Activated T-helper 1 cell treated with Interleukin-2 at 50 U/mL for 16 hours (primary cell): ENCODE data around the gene CDC16.
"Not testable (repeated sequence)": the region's sequence is repeated elsewhere in the genome, so short reads cannot be mapped to it uniquely, and the experiment has no call there.

Source experiments
- DNase-seq: peaks from one replicate; pipeline ENCODE4 v3.0.0-alpha.2; 2020; ENCODE audit warnings: low read depth

Gene CDC16, protein sequence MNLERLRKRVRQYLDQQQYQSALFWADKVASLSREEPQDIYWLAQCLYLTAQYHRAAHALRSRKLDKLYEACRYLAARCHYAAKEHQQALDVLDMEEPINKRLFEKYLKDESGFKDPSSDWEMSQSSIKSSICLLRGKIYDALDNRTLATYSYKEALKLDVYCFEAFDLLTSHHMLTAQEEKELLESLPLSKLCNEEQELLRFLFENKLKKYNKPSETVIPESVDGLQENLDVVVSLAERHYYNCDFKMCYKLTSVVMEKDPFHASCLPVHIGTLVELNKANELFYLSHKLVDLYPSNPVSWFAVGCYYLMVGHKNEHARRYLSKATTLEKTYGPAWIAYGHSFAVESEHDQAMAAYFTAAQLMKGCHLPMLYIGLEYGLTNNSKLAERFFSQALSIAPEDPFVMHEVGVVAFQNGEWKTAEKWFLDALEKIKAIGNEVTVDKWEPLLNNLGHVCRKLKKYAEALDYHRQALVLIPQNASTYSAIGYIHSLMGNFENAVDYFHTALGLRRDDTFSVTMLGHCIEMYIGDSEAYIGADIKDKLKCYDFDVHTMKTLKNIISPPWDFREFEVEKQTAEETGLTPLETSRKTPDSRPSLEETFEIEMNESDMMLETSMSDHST

GRCh38 chr13:114234645-114235421, at the start of gene CDC16:
Gene CDC16 (plus strand): TSS chr13:114234897. CDS start chr13:114235085, 188 bp downstream.
- peak; percentile 80 for DNase-seq

DNA sequence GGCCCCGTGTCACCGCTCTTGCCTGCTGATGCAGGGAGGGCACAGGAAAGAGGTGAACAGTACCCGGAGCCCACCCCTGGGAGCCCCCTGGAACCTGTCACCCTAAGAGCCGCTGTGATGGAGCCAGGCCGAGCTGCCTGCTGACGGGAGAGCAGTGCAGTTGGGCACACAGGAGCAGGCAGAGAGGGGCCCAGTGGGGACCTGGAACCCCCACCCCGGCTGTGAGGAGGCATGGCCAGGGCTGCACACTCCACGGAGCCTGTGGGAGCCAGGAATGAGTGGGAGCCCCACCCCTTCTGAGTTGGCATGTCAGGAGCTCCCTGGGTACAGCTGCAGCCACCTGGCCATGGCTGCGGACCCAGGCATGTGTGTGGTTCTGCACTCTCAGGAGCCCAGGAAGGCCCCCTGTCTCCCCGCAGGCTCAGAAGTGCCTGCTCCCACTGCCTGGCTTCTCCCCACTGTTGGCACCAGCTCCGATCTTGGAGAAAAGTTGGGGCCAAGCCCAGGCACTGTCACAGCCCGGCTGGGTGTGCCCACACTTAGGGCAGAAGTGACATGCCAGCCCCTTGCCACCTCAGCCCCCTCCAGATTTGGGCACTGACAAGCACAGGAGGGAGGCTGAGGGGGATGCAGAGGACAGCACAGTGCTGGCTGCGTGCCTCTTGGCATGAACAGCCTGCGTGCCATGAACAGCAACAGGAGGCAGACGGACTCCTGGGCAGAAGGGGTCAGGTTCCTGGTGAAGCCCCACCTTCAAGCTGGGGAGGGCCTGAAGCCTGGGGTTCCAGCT, 49.3 kb upstream of the CDC16 start:
- no peak for DNase-seq

- no peak for DNase-seq
Observed at GRCh38 chr13:114194853-114195252, 39.8 kb upstream of the CDC16 start.

GRCh38 chr13:114196629-114197028, 38.1 kb upstream of the CDC16 start:
- no peak for DNase-seq

GRCh38 chr13:114198556-114198955, 36.1 kb upstream of the CDC16 start:
- DNase-seq = no peak

- not testable (repeated sequence) for DNase-seq
Observed at GRCh38 chr13:114199526-114199925, 35.2 kb upstream of the CDC16 start.

DNA sequence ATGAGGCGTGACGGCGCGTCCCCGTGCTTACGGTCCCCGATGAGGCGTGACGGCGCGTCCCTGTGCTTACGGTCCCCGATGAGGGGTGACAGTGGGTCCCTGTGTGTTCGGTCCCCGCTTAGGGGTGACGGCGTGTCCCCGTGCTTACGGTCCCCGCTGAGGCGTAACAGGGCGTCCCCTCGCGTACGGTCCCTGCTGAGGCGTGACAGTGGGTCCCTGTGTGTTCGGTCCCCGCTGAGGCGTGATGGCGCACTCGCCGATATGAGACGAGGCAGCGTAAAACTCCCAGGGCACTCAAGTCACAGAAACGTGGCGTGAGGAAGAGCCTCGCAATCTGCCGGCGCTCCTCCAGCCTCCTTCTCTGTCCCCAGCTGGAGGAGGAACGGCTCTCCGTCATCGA, 34.7 kb upstream of the CDC16 start:
- no peak for DNase-seq

DNA sequence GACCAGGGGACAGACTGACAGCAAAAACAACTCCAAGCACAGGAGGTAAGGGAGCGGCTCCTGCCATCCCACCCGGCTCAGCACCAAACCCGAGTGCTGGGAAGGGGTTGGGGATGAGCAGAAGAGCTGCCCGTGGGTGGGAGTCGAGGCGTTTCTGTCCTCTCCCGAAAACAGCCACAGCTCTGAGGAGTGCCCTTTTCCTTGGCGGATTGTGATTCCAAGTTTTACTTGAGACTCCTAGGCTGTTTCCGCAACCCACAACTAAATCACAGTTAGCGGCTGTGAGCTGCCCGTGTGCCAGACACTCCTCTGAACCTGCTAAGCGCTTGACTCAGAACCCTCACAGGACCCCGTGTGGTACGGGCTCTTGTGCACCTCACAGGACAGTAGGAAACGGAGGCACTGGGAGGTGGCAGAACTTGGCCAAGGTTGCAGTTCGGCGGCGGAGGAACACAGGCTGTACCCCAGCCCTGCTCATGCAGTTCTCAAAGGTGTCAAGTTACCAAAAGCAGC, 34.2 kb upstream of the CDC16 start:
- no peak for DNase-seq

- no peak for DNase-seq
Observed at GRCh38 chr13:114202581-114202980, 32.1 kb upstream of the CDC16 start.

DNA sequence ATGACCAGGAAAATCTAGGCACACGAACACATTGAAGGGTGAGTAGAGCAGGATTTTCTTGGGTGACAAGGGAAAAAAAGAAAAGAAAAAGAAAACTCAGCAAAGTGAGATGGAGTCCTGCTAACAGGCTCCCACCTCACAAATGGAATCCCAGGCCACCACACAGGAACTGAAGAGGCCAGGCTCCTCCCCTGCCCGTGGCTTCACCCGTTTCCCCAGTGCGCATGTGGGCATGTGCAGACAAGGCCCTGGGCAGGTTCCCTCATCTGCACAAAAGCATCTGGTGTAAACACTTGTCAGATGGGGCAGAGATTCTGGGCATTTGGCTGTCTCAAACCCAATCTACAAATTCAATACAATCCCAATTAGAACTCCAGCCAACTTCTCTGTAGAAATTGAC, 31.2 kb upstream of the CDC16 start:
- no peak for DNase-seq

DNA sequence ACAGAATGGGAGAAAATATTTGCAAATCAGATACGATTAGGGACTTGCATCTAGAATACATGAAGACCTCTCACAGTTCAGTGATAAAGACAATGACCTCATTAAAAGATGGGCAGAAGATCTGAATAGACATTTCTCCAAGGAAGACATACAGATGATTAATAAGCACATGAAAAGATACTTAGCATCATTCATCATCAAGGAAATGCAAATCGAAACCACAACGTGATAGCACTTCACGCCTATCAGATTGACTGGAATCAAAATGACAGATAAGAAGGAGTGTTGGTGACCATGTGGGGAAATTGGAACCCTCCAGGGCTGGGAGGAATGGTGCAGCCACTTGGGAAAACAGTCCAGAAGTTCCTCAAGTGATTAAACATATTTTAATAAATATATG, 29.8 kb upstream of the CDC16 start:
- DNase-seq = no peak

- no peak for DNase-seq
Observed at GRCh38 chr13:114208134-114208533, 26.6 kb upstream of the CDC16 start.

DNA sequence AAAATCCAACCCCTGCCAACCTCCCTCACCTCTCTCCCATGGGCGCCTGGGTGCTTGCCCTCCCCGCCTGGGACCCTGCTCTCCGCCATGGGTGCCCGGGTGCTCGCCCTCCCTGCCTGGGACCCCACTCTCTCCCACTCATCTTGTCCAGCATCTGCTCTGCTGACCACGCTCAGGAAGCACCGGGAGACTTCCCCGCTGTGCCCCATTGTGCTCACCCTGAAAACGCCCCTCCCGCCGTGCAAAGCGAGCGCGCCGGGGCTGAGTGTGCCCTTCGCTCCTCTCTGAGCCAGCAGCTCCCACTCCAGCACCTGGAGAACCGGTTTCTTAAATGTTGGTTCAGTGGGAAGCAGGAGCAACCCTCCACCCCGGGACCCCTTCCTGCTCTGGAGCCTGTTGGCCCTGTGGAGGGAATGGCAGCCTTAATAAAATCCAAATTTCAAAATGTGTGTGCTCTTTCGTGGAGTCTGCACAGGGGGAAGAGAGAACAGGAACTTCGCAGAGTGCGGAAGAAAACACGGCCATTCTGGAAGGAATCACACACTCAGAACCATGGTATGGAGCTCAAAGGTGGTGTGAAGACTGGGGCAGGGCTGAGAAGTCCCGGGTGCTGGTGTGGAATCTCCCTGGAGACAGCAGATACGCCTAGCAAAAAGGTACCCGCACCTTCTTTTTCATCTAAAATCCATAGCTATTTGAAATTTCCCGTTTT, 23.1 kb upstream of the CDC16 start:
- DNase-seq = no peak

- no peak for DNase-seq
Observed at GRCh38 chr13:114212158-114212495, 22.6 kb upstream of the CDC16 start.

GRCh38 chr13:114213980-114214379, 20.7 kb upstream of the CDC16 start:
- no peak for DNase-seq

DNA sequence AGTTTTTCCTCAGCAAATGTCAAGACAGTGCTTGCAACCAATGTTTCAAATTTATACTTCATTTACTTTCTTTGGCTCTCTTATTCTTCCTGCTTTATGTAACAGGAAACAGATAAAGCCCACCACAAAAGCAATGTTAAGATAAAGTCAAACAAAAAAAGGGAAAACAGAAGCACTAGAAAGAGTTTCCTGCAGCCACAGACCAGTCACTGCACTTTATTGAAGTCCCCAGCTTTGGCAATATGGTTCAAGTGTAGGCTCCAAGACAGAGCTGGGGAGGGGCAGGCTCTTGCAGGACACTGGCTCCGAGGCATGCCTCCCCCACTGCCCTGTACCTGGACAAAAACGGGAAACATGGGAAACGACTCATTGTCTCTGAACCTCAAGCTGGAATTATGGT, 15.3 kb upstream of the CDC16 start:
- DNase-seq = no peak

GRCh38 chr13:114222461-114222968, 12.2 kb upstream of the CDC16 start:
- no peak for DNase-seq

DNA sequence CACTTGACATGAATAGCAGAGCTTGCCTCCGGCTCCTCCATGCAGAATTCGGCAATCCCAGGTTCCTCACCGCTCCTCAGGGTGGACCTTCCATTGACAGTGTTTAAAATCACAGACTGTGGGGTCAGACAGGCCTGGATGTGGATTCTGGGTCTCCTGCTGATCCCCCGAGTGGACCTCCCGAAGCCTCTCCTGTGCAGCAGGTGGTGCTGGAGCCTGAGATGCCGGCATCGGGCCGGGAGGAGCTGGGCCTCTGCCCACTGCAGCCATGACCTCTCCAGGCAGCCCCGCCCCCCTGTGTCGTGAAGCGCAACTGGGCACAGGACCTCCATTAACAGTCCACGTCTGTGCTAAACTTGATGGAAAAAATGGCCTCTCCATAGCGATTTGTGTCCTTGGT, 10.5 kb upstream of the CDC16 start:
- no peak for DNase-seq

DNA sequence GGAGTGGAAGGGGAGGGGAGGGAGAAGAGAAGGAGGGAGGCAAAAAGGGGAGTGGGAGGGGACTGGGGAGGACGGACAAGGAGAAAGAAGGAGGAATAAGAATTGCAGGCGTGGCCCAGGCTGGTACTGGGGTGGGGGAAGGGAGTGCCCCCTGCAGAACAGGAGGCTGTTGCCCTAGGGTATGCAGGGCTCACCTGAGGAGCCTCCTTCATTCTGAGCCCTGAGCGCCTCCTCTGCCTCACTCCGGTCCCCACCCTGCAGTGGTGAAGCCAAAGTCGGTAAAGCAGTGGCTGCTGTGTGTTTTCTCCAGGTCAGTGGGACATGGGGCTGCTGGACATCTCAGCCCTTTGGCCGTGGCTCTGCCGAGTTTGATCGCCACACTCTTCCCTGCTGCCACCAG, 9.1 kb upstream of the CDC16 start:
- DNase-seq = no peak

DNA sequence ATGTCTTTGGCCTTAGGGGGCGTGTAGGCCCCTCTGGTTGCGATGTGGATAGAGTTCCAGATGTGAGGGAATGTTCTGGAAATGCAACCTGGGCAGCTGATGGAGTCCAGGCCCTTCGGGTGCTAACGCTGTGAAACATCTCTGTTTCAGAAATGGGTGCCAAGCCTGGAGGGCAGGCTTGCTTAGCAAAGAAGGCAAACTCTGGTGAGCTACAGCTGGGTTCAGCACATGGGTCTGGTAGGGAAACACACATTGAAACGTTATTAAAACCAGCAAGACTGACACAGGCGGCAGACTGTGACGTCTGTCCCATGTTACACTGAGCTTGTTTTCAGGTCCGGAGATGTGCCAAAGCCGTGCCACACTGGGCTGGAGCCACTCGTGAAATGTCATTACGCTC, 8.6 kb upstream of the CDC16 start:
- DNase-seq = no peak

- peak; percentile 72 for DNase-seq
Observed at GRCh38 chr13:114226699-114227323, 7.9 kb upstream of the CDC16 start.
